Measurements from ENCODE around the gene DPYD.

Gene DPYD

GRCh38 chr1:97414682-97415312 is 506.0 kb downstream of the DPYD start:
- DNase-seq, result no peak

GRCh38 chr1:97412737-97413136 is 508.1 kb downstream of the DPYD start:
- DNase-seq, result no peak

GRCh38 chr1:97412166-97412565 is 508.7 kb downstream of the DPYD start:
- DNase-seq, result no peak

- no peak for DNase-seq
Observed at GRCh38 chr1:97396463-97396862, 524.4 kb downstream of the DPYD start.

- DNase-seq, result no peak
Observed at GRCh38 chr1:97392701-97393100, 528.1 kb downstream of the DPYD start.

GRCh38 chr1:97385536-97386277 is 535.1 kb downstream of the DPYD start:
- DNase-seq, result no peak

- no peak for DNase-seq
Observed at GRCh38 chr1:97384294-97384968, 536.4 kb downstream of the DPYD start.

- no peak for DNase-seq
Observed at GRCh38 chr1:97383797-97384196, 537.0 kb downstream of the DPYD start.

GRCh38 chr1:97382206-97382605 is 538.6 kb downstream of the DPYD start:
- DNase-seq, result no peak

GRCh38 chr1:97379387-97380075 is 541.3 kb downstream of the DPYD start:
- DNase-seq, result no peak

GRCh38 chr1:97378596-97378995 is 542.2 kb downstream of the DPYD start:
- DNase-seq, result no peak

- DNase-seq, result no peak
Observed at GRCh38 chr1:97377432-97378034, 543.3 kb downstream of the DPYD start.

GRCh38 chr1:97373000-97373399 is 547.8 kb downstream of the DPYD start:
- DNase-seq, result no peak

- DNase-seq, result no peak
Observed at GRCh38 chr1:97372531-97372930, 548.3 kb downstream of the DPYD start.

- no peak for DNase-seq
Observed at GRCh38 chr1:97368296-97368695, 552.5 kb downstream of the DPYD start.

GRCh38 chr1:97366984-97367383 is 553.9 kb downstream of the DPYD start:
- DNase-seq, result no peak

- DNase-seq, result no peak
Observed at GRCh38 chr1:97365026-97365425, 555.8 kb downstream of the DPYD start.

- no peak for DNase-seq
Observed at GRCh38 chr1:97364086-97364485, 556.7 kb downstream of the DPYD start.

- no peak for DNase-seq
Observed at GRCh38 chr1:97356309-97356708, 564.5 kb downstream of the DPYD start.

- no peak for DNase-seq
Observed at GRCh38 chr1:97352936-97353382, 567.9 kb downstream of the DPYD start.

GRCh38 chr1:97351846-97352245 is 569.0 kb downstream of the DPYD start:
- DNase-seq, result no peak

- no peak for DNase-seq
Observed at GRCh38 chr1:97350662-97351061, 570.2 kb downstream of the DPYD start.

- no peak for DNase-seq
Observed at GRCh38 chr1:97350241-97350640, 570.6 kb downstream of the DPYD start.
